Renal cortical epithelial cell (primary cell): ENCODE results near the gene ACCSL. TPM values are rescaled to one million over a fixed set of nuclear protein-coding genes. Genes with fewer than 3 reads are reported as not detected.

Experiments
- DNase-seq: peaks from one replicate; pipeline ENCODE4 v3.0.0-alpha.2; 2011; ENCODE audit warnings: low read depth
- total RNA-seq: library from RNA; depleted of rRNA; stranded (reverse); fragments of >200 nt; gene quantifications from 2 replicates; pipeline ENCODE4 v1.2.3, GENCODE V29; 2014

ACCSL gene
- total RNA-seq, 1 donor from 2014 or later, result not detected

- DNase-seq, result peak; percentile 74
These were observed 48.8 kb downstream of the ACCSL start for GRCh38 chr11:44096360-44097185.

GRCh38 chr11:44097821-44098220 is 50.0 kb downstream of the ACCSL start:
- peak; percentile 32 for DNase-seq

GRCh38 chr11:44101098-44101497 is 53.3 kb downstream of the ACCSL start:
- no peak for DNase-seq

- no peak for DNase-seq
These were observed 56.9 kb downstream of the ACCSL start for GRCh38 chr11:44104481-44105294.

- DNase-seq, result no peak
These were observed 60.5 kb downstream of the ACCSL start for GRCh38 chr11:44108260-44108659.

Other genes starting within 250 kb of the ACCSL start
- 22.7 and 46.4 TPM in 2 replicates for gene ALKBH3, start 167.2 kb upstream of the ACCSL start, total RNA-seq
- 0.85 and 0.87 TPM in 2 replicates for gene C11orf96, start 105.3 kb upstream of the ACCSL start, total RNA-seq
- 12.0 and 16.7 TPM in 2 replicates for gene ACCS, start 18.3 kb downstream of the ACCSL start, total RNA-seq
- gene EXT2, start 47.7 kb downstream of the ACCSL start, total RNA-seq, result 124 and 129 TPM in 2 replicates